ENCODE measurements around the gene PYY.

DNA sequence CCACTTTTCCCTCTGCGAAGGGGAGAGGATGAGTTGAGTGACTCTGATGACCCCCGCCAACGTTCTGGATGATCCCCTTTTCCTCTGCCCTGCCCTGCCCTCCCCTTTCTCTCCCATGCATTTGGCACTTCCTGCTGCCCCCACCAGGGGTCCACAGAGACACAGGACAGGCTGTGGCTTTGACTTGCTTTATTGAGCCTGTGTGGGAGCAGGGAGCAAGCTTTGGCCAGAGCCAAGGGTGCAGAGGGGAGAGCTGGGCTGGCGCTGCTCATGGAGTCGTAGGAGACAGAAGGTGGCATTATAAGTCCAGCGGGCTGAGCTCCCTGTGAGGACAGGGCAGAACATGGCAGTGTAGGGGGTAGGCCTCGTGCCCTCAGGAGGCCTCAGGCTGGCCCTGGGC, 13.1 kb downstream of the PYY start:
- no peak for TF ChIP-seq POLR2AphosphoS5 (IDR thresholded peaks at IDR 0.05; ENCODE audit: low read depth, low read length)
- TF ChIP-seq, protein P1, sequence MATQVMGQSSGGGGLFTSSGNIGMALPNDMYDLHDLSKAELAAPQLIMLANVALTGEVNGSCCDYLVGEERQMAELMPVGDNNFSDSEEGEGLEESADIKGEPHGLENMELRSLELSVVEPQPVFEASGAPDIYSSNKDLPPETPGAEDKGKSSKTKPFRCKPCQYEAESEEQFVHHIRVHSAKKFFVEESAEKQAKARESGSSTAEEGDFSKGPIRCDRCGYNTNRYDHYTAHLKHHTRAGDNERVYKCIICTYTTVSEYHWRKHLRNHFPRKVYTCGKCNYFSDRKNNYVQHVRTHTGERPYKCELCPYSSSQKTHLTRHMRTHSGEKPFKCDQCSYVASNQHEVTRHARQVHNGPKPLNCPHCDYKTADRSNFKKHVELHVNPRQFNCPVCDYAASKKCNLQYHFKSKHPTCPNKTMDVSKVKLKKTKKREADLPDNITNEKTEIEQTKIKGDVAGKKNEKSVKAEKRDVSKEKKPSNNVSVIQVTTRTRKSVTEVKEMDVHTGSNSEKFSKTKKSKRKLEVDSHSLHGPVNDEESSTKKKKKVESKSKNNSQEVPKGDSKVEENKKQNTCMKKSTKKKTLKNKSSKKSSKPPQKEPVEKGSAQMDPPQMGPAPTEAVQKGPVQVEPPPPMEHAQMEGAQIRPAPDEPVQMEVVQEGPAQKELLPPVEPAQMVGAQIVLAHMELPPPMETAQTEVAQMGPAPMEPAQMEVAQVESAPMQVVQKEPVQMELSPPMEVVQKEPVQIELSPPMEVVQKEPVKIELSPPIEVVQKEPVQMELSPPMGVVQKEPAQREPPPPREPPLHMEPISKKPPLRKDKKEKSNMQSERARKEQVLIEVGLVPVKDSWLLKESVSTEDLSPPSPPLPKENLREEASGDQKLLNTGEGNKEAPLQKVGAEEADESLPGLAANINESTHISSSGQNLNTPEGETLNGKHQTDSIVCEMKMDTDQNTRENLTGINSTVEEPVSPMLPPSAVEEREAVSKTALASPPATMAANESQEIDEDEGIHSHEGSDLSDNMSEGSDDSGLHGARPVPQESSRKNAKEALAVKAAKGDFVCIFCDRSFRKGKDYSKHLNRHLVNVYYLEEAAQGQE (IDR thresholded peaks at IDR 0.05; ENCODE audit: insufficient read depth in 1 of 2, low read depth in 2 of 2, low read length in 2 of 2): no peak
